AG04450 (cell line): ENCODE measurements around the gene KCNK13. TPM values are rescaled to one million over a fixed set of nuclear protein-coding genes. Genes with fewer than 3 reads are reported as not detected.

ENCODE experiments used
- CTCF ChIA-PET: fragments of 300-600, 350-600 bp; formaldehyde crosslinking; extraction: SDS; loops from one replicate; lab custom pipeline; 2022; ENCODE audit warnings: antibody characterized with exemption, inconsistent platforms; lab: Charles Lee
- POLR2A ChIA-PET: fragments of 350-600 bp; formaldehyde crosslinking; extraction: SDS; loops from one replicate; lab custom pipeline; 2021; ENCODE audit warnings: antibody characterized with exemption, inconsistent platforms; lab: Yijun Ruan, JAX
- DNase-seq: peaks from one replicate; pipeline ENCODE4 v3.0.0-alpha.2; 2011; ENCODE audit warnings: low read depth, low spot score
- H3K27ac ChIP-seq: one replicate; pipeline ENCODE4 v1.5.1; 2012; ENCODE audit warnings: low read depth, low read length, control low read depth
- H3K27me3 ChIP-seq: one replicate; pipeline ENCODE4 v1.6.0; 2012; ENCODE audit warnings: low read length; ENCODE audit not compliant: control insufficient read depth, insufficient read depth
- H3K4me3 ChIP-seq: 2 replicates; pipeline ENCODE4 v1.5.1; 2011; ENCODE audit warnings: mild to moderate bottlenecking, low read depth, low read length, control low read depth
- H3K9me3 ChIP-seq: 2 replicates; pipeline ENCODE4 v1.5.1; 2012; ENCODE audit warnings: low read length; ENCODE audit not compliant: control insufficient read depth, insufficient read depth
- polyA plus RNA-seq: library from polyadenylated mRNA; depleted of rRNA; stranded (reverse); fragments of >200 nt; gene quantifications from 2 replicates; pipeline ENCODE4 v1.2.3, GENCODE V29; 2011
- TF ChIP-seq, protein P1 (sequence below): IDR thresholded peaks from 2 replicates; pipeline ENCODE4 v1.5.1; 2011; ENCODE audit warnings: low read depth, low read length, control low read depth, inconsistent platforms

The KCNK13 gene
- polyA plus RNA-seq, 1 experiment = not detected

GRCh38 chr14:90105756-90106155, 44.0 kb downstream of the KCNK13 start:
- Histone ChIP-seq H3K27me3 (no peaks in the 10 kb centered on the region), H3K27ac (no peak overlapping the region), H3K9me3 (no peaks in the 10 kb centered on the region), H3K4me3 (no peak overlapping the region)
- ChIA-PET POLR2A (no interaction called here), CTCF (no interaction called here)
- DNase-seq = no peak
- TF ChIP-seq, protein P1, sequence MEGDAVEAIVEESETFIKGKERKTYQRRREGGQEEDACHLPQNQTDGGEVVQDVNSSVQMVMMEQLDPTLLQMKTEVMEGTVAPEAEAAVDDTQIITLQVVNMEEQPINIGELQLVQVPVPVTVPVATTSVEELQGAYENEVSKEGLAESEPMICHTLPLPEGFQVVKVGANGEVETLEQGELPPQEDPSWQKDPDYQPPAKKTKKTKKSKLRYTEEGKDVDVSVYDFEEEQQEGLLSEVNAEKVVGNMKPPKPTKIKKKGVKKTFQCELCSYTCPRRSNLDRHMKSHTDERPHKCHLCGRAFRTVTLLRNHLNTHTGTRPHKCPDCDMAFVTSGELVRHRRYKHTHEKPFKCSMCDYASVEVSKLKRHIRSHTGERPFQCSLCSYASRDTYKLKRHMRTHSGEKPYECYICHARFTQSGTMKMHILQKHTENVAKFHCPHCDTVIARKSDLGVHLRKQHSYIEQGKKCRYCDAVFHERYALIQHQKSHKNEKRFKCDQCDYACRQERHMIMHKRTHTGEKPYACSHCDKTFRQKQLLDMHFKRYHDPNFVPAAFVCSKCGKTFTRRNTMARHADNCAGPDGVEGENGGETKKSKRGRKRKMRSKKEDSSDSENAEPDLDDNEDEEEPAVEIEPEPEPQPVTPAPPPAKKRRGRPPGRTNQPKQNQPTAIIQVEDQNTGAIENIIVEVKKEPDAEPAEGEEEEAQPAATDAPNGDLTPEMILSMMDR = no peak

DNA sequence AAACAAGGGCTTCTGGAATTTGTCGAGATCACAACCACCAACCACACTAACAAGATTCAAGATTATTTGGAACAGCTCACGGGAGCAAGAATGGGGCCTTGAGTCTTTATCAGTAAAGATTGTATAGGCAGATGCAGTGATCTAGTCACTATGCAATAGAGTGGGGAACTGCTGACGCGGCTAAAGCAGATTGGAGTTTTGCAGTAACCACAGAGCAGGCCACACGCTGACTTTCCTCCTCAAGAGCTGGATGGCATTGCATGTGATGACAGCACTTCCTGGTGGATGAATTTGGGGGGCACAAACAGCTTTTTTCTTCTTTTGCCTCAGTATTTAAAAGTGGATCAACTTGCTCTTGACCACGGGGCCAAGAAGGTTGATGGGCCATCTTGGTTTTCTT, 46.0 kb downstream of the KCNK13 start:
- POLR2A ChIA-PET = no interaction called here
- no peak overlapping the region for H3K27ac ChIP-seq
- H3K9me3 ChIP-seq = no peaks in the 10 kb centered on the region
- TF ChIP-seq, protein P1 = no peak
- DNase-seq = no peak
- no peaks in the 10 kb centered on the region for H3K27me3 ChIP-seq
- CTCF ChIA-PET = no interaction called here
- no peak overlapping the region for H3K4me3 ChIP-seq

GRCh38 chr14:90109858-90110257, 48.1 kb downstream of the KCNK13 start:
- CTCF ChIA-PET = no interaction called here
- DNase-seq = no peak
- TF ChIP-seq, protein P1 = peak; percentile 19
- Histone ChIP-seq H3K9me3 (no peaks in the 10 kb centered on the region), H3K27me3 (peaks cover 3% of the 10 kb centered on the region), H3K27ac (no peak overlapping the region), H3K4me3 (no peak overlapping the region)
- POLR2A ChIA-PET = no interaction called here

DNA sequence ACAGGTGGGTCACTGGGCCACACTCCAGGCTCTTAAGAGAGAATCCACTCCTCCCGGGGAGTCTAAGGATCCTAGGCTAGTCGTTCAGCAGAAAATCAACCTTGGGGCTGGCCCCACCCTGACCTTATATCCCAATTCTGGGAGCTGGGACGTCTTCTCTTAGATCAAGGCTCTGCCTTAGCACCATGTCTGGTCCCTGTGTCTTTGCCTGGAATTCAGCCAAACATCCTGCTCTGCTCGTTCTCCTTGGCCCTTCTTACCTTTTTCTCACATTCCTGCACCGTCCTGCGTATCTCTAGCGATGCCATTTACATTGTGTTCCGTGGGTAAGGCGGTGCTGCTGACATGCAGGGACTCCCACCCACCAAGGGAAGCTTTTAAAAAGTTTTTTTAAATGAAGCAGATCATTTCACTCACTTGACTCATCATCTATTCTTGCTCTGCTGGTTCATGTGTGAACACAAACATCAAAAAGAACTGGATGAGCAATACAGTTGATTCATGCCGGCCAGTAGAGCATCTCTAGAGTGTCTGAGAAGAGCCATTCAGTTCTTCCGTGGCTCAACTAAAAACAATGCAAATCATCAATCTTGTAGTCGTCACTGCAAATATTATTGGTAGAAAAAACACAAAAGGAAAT, 50.2 kb downstream of the KCNK13 start:
- H3K27ac ChIP-seq = no peak overlapping the region
- TF ChIP-seq, protein P1 = no peak
- POLR2A ChIA-PET = interaction anchor here (0.5 kb wide), 1 partner anchor 321 kb away, joined by 3 read pairs; no protein-coding TSS in a partner anchor
- CTCF ChIA-PET = no interaction called here
- DNase-seq = peak; percentile 10
- H3K27me3 ChIP-seq = peaks cover 3% of the 10 kb centered on the region
- H3K9me3 ChIP-seq = no peaks in the 10 kb centered on the region
- no peak overlapping the region for H3K4me3 ChIP-seq

DNA sequence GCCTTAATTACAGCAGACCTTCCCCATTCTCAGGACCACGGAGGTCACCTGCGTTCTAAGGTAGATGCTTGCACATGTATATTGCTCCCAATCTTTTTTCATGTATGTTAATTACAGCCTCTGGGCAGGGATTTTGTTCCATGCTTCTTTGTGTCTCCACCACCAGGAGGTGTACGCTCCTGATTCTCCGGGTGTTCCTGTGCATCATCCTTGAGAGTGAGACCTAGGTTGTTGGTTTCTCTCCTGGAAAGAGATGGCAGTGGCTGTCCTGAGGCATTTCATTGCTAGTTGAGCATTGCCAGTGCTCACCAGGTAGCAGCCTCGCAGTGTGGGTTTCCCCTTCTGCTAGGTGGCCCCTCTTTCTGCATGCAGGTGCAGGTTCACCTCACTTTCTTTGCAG, 52.8 kb downstream of the KCNK13 start:
- TF ChIP-seq, protein P1 = no peak
- no peak overlapping the region for H3K4me3 ChIP-seq
- DNase-seq = no peak
- ChIA-PET POLR2A (no interaction called here), CTCF (no interaction called here)
- no peaks in the 10 kb centered on the region for H3K9me3 ChIP-seq
- H3K27me3 ChIP-seq = peaks cover 3% of the 10 kb centered on the region
- no peak overlapping the region for H3K27ac ChIP-seq
